Mesodermal cell (in vitro differentiated cells): ENCODE results near the gene R3HCC1L.

Source experiments
- H3K27ac ChIP-seq: 2 replicates; pipeline ENCODE4 v1.7.0; 2013; ENCODE audit warnings: mild to moderate bottlenecking, low read depth, low read length, moderate library complexity; ENCODE audit not compliant: severe bottlenecking
- H3K36me3 ChIP-seq: 2 replicates; pipeline ENCODE4 v1.7.1; 2013; ENCODE audit warnings: mild to moderate bottlenecking, low read length, moderate library complexity; ENCODE audit not compliant: control insufficient read depth, insufficient read depth
- H3K4me1 ChIP-seq: one replicate; pipeline ENCODE4 v1.7.1; 2013; ENCODE audit warnings: mild to moderate bottlenecking, low read length; ENCODE audit not compliant: insufficient read depth, control insufficient read depth, poor library complexity, severe bottlenecking
- H3K4me3 ChIP-seq: 2 replicates; pipeline ENCODE4 v1.7.0; 2013; ENCODE audit warnings: low read length, control low read depth, mild to moderate bottlenecking; ENCODE audit not compliant: insufficient read depth, poor library complexity, severe bottlenecking; ENCODE audit errors: extremely low read depth
- H3K9me3 ChIP-seq: 2 replicates; pipeline ENCODE4 v1.7.1; 2013; ENCODE audit warnings: mild to moderate bottlenecking, low read length, moderate library complexity; ENCODE audit not compliant: control insufficient read depth
- WGBS, 2 experiments: methylation state at CpG; one replicate each; pipeline ENCODE4 v1.1.5; 2013; ENCODE audit warnings: missing lambda C conversion rate in 2 of 2; ENCODE audit not compliant: insufficient coverage in 2 of 2; 5-methylcytosine and 5-hydroxymethylcytosine counted together

Gene R3HCC1L

GRCh38 chr10:98257961-98258360, 123.5 kb downstream of the R3HCC1L start:
- no peaks in the 10 kb centered on the region for H3K9me3 ChIP-seq
- no peak overlapping the region for H3K27ac ChIP-seq
- 93 to 95% methylated on average over 9 to 16 of the region's 16 CpGs for WGBS, 2 experiments
- no peaks in the 10 kb centered on the region for H3K36me3 ChIP-seq
- peaks cover 6% of the 10 kb centered on the region for H3K4me1 ChIP-seq
- no peak overlapping the region for H3K4me3 ChIP-seq

GRCh38 chr10:98258683-98259454, 124.4 kb downstream of the R3HCC1L start:
- no peaks in the 10 kb centered on the region for H3K36me3 ChIP-seq
- 85 to 97% methylated on average over 6 to 11 of the region's 13 CpGs for WGBS, 2 experiments
- H3K4me1 ChIP-seq, result peaks cover 6% of the 10 kb centered on the region
- H3K4me3 ChIP-seq, result no peak overlapping the region
- no peak overlapping the region for H3K27ac ChIP-seq
- no peaks in the 10 kb centered on the region for H3K9me3 ChIP-seq

- H3K4me1 ChIP-seq, result peaks cover 6% of the 10 kb centered on the region
- H3K4me3 ChIP-seq, result no peak overlapping the region
- no peaks in the 10 kb centered on the region for H3K36me3 ChIP-seq
- H3K27ac ChIP-seq, result peak overlapping the region; percentile 41
- WGBS, 2 experiments, result 83 to 87% methylated on average over 8 to 10 of the region's 14 CpGs
- H3K9me3 ChIP-seq, result no peaks in the 10 kb centered on the region
Measured at GRCh38 chr10:98259606-98260315, 125.3 kb downstream of the R3HCC1L start.

- H3K4me3 ChIP-seq, result no peak overlapping the region
- H3K9me3 ChIP-seq, result no peaks in the 10 kb centered on the region
- peaks cover 6% of the 10 kb centered on the region for H3K4me1 ChIP-seq
- peak overlapping the region; percentile 41 for H3K27ac ChIP-seq
- 87 to 92% methylated on average over 5 to 8 of the region's 9 CpGs for WGBS, 2 experiments
- no peaks in the 10 kb centered on the region for H3K36me3 ChIP-seq
Measured at GRCh38 chr10:98260350-98260749, 125.9 kb downstream of the R3HCC1L start.

GRCh38 chr10:98260752-98261151, 126.3 kb downstream of the R3HCC1L start:
- no peak overlapping the region for H3K4me3 ChIP-seq
- no peaks in the 10 kb centered on the region for H3K36me3 ChIP-seq
- no peaks in the 10 kb centered on the region for H3K9me3 ChIP-seq
- peaks cover 6% of the 10 kb centered on the region for H3K4me1 ChIP-seq
- WGBS, 2 experiments, result 93 to 98% methylated on average over 14 of the region's 14 CpGs
- H3K27ac ChIP-seq, result no peak overlapping the region

- WGBS, 2 experiments, result 85 to 90% methylated on average over 11 to 15 of the region's 15 CpGs
- Histone ChIP-seq H3K27ac (no peak overlapping the region), H3K4me1 (peaks cover 15% of the 10 kb centered on the region), H3K4me3 (no peak overlapping the region), H3K9me3 (no peaks in the 10 kb centered on the region), H3K36me3 (no peaks in the 10 kb centered on the region)
Measured at GRCh38 chr10:98261436-98262277, 127.2 kb downstream of the R3HCC1L start.

GRCh38 chr10:98262571-98262970, 128.1 kb downstream of the R3HCC1L start:
- H3K4me3 ChIP-seq, result no peak overlapping the region
- WGBS, 2 experiments, result 77 to 86% methylated on average over 2 of the region's 7 CpGs
- no peaks in the 10 kb centered on the region for H3K9me3 ChIP-seq
- H3K4me1 ChIP-seq, result peaks cover 25% of the 10 kb centered on the region
- no peak overlapping the region for H3K27ac ChIP-seq
- no peaks in the 10 kb centered on the region for H3K36me3 ChIP-seq

GRCh38 chr10:98263088-98263487, 128.6 kb downstream of the R3HCC1L start:
- Histone ChIP-seq H3K9me3 (no peaks in the 10 kb centered on the region), H3K27ac (no peak overlapping the region), H3K4me3 (no peak overlapping the region), H3K36me3 (no peaks in the 10 kb centered on the region), H3K4me1 (peaks cover 27% of the 10 kb centered on the region)
- WGBS, 2 experiments, result 93 to 100% methylated on average over 2 to 5 of the region's 7 CpGs

GRCh38 chr10:98264378-98265065, 130.1 kb downstream of the R3HCC1L start:
- no peak overlapping the region for H3K4me3 ChIP-seq
- H3K36me3 ChIP-seq, result no peaks in the 10 kb centered on the region
- WGBS, 2 experiments, result 98 to 100% methylated on average over 4 to 6 of the region's 12 CpGs
- no peaks in the 10 kb centered on the region for H3K9me3 ChIP-seq
- H3K4me1 ChIP-seq, result peaks cover 33% of the 10 kb centered on the region
- no peak overlapping the region for H3K27ac ChIP-seq
